WTC11 (cell line): ENCODE measurements around the gene PTPRK. TPM values are rescaled to one million over a fixed set of nuclear protein-coding genes. Genes with fewer than 3 reads are reported as not detected.

Experiments used
- ATAC-seq: fragments of 200-7000 bp; cut with Tn5 transposase; 2 replicates; pipeline ENCODE4 v1.10.0; 2021; ENCODE audit warnings: mild to moderate bottlenecking, moderate library complexity
- CTCF ChIA-PET: fragments of 300-600 bp; sonication (Branson Sonifier 250); formaldehyde crosslinking; loops from one replicate; lab custom pipeline; 2021; ENCODE audit warnings: antibody characterized with exemption; lab: Charles Lee
- POLR2A ChIA-PET: fragments of 350-600 bp; sonication (Branson Sonifier 250); formaldehyde crosslinking; loops from one replicate; lab custom pipeline; 2021; ENCODE audit warnings: antibody characterized with exemption; lab: Charles Lee
- DNase-seq: peaks from one replicate; pipeline ENCODE4 v3.0.0; 2021; ENCODE audit warnings: low spot score
- H3K27ac Mint-ChIP-seq: 2 replicates; pipeline ENCODE4 v1.8.0; 2021; ENCODE audit warnings: mixed read lengths
- H3K27me3 Mint-ChIP-seq: 2 replicates; pipeline ENCODE4 v1.8.0; 2021; ENCODE audit warnings: low read depth, mild to moderate bottlenecking, moderate library complexity, mixed read lengths
- H3K36me3 Mint-ChIP-seq: 2 replicates; pipeline ENCODE4 v1.8.0; 2021; ENCODE audit warnings: mixed read lengths
- H3K4me1 Mint-ChIP-seq: 2 replicates; pipeline ENCODE4 v1.8.0; 2022; ENCODE audit warnings: mixed read lengths
- H3K4me3 Mint-ChIP-seq: 2 replicates; pipeline ENCODE4 v1.8.0; 2021; ENCODE audit warnings: mild to moderate bottlenecking, moderate library complexity, mixed read lengths
- H3K9me3 Mint-ChIP-seq: 2 replicates; pipeline ENCODE4 v1.8.0; 2021; ENCODE audit warnings: mixed read lengths
- AFF4 ChIP-seq: sonication (generic); formaldehyde crosslinking; IDR thresholded peaks from 2 replicates; pipeline ENCODE4 v1.8.1; 2023; ENCODE audit warnings: mild to moderate bottlenecking, missing genetic modification reagents, borderline replicate concordance
- CBFB ChIP-seq: sonication (generic); formaldehyde crosslinking; IDR thresholded peaks from 2 replicates; pipeline ENCODE4 v1.8.1; 2022; ENCODE audit warnings: mild to moderate bottlenecking, low read depth, missing genetic modification reagents
- E2F4 ChIP-seq: sonication (generic); formaldehyde crosslinking; IDR thresholded peaks from 2 replicates; pipeline ENCODE4 v1.8.1; 2022; ENCODE audit warnings: low read depth, mild to moderate bottlenecking, moderate library complexity, missing genetic modification reagents, borderline replicate concordance
- E2F5 ChIP-seq: sonication (generic); formaldehyde crosslinking; IDR thresholded peaks from 2 replicates; pipeline ENCODE4 v1.8.1; 2022; ENCODE audit warnings: mild to moderate bottlenecking, moderate library complexity, missing genetic modification reagents
- ERG ChIP-seq: fragments of 250-450 bp; sonication (Bioruptor Pico); IDR thresholded peaks from 2 replicates; pipeline ENCODE4 v1.8.0; 2021; ENCODE audit warnings: mild to moderate bottlenecking
- FOXK1 ChIP-seq: sonication (generic); formaldehyde crosslinking; IDR thresholded peaks from 2 replicates; pipeline ENCODE4 v1.8.0; 2022; ENCODE audit warnings: mild to moderate bottlenecking, moderate library complexity, missing genetic modification reagents
- JUN ChIP-seq: sonication (generic); formaldehyde crosslinking; IDR thresholded peaks from 2 replicates; pipeline ENCODE4 v1.8.0; 2023; ENCODE audit warnings: mild to moderate bottlenecking, missing genetic modification reagents
- MLX ChIP-seq: sonication (generic); formaldehyde crosslinking; IDR thresholded peaks from 2 replicates; pipeline ENCODE4 v1.8.1; 2023; ENCODE audit warnings: mild to moderate bottlenecking, missing genetic modification reagents, moderate library complexity
- NFATC4 ChIP-seq: fragments of 250-450 bp; sonication (Bioruptor Pico); IDR thresholded peaks from 2 replicates; pipeline ENCODE4 v1.9.0; 2021; ENCODE audit warnings: mild to moderate bottlenecking
- OVOL2 ChIP-seq: fragments of 250-450 bp; sonication (Bioruptor Pico); IDR thresholded peaks from 2 replicates; pipeline ENCODE4 v1.9.0; 2021; ENCODE audit warnings: mild to moderate bottlenecking, borderline replicate concordance
- RORB ChIP-seq: fragments of 250-450 bp; sonication (Bioruptor Pico); IDR thresholded peaks from 2 replicates; pipeline ENCODE4 v1.9.0; 2021; ENCODE audit warnings: mild to moderate bottlenecking
- SMAD3 ChIP-seq: sonication (generic); formaldehyde crosslinking; IDR thresholded peaks from 2 replicates; pipeline ENCODE4 v1.8.0; 2022; ENCODE audit warnings: missing genetic modification reagents, mild to moderate bottlenecking, borderline replicate concordance
- SP1 ChIP-seq: sonication (generic); formaldehyde crosslinking; conservative IDR thresholded peaks from 2 replicates; pipeline ENCODE4 v1.8.1; 2022; ENCODE audit warnings: missing genetic modification reagents
- ZNF121 ChIP-seq: sonication (generic); formaldehyde crosslinking; IDR thresholded peaks from 2 replicates; pipeline ENCODE4 v1.8.0; 2023; ENCODE audit warnings: missing genetic modification reagents
- ZNF396 ChIP-seq: fragments of 250-450 bp; sonication (Bioruptor Pico); IDR thresholded peaks from 2 replicates; pipeline ENCODE4 v1.8.0; 2021; ENCODE audit warnings: mild to moderate bottlenecking, moderate library complexity, borderline replicate concordance
- ZNF416 ChIP-seq: fragments of 250-450 bp; sonication (Bioruptor Pico); IDR thresholded peaks from 2 replicates; pipeline ENCODE4 v1.9.0; 2021; ENCODE audit warnings: mild to moderate bottlenecking, inconsistent platforms
- ZNF423 ChIP-seq: fragments of 250-450 bp; sonication (Bioruptor Pico); IDR thresholded peaks from 2 replicates; pipeline ENCODE4 v2.1.2; 2022; ENCODE audit warnings: mild to moderate bottlenecking, moderate library complexity
- total RNA-seq: library from RNA; stranded (reverse); gene quantifications from 3 replicates; pipeline ENCODE4 v1.2.3, GENCODE V29; 2021

Gene PTPRK
- total RNA-seq, 1 experiment from 2014 or later: 44.8 TPM

GRCh38 chr6:128346569-128346968 lies 173.8 kb downstream of the PTPRK start (continued):
- TF ChIP-seq OVOL2 (no peak), E2F4 (CRISPR knock-in tag) (no peak), ZNF121 (no peak), JUN (no peak), E2F5 (CRISPR knock-in tag) (no peak), ZNF416 (no peak)

- no peaks in the 10 kb centered on the region for H3K27me3 Mint-ChIP-seq
- ChIA-PET POLR2A (no interaction called here), CTCF (interaction anchor here (0.9 kb wide), 1 partner anchor 17 kb away, joined by 4 read pairs; no protein-coding TSS in a partner anchor)
- no peak for DNase-seq
- no peak overlapping the region for H3K27ac Mint-ChIP-seq
- H3K4me3 Mint-ChIP-seq: no peak overlapping the region
- peaks cover 7% of the 10 kb centered on the region; the same call in 1 of the 2 replicates for H3K4me1 Mint-ChIP-seq
- H3K9me3 Mint-ChIP-seq: no peaks in the 10 kb centered on the region
- ATAC-seq: no peak
- H3K36me3 Mint-ChIP-seq: no peaks in the 10 kb centered on the region
- no peak for TF ChIP-seq ZNF423 (CRISPR knock-in tag)
- TF ChIP-seq FOXK1 (CRISPR knock-in tag): no peak
- no peak for TF ChIP-seq ERG (CRISPR knock-in tag)
- no peak for TF ChIP-seq SP1 (CRISPR knock-in tag)
- no peak for TF ChIP-seq MLX (CRISPR knock-in tag)
- no peak for TF ChIP-seq SMAD3
- no peak for TF ChIP-seq CBFB (CRISPR knock-in tag)
- TF ChIP-seq, all 79 proteins: peak for 0
These were observed 175.1 kb downstream of the PTPRK start for GRCh38 chr6:128345278-128345677.

GRCh38 chr6:128343706-128344105 lies 176.7 kb downstream of the PTPRK start:
- no peak for TF ChIP-seq ERG (CRISPR knock-in tag)
- TF ChIP-seq AFF4: no peak
- no peak for TF ChIP-seq NFATC4 (CRISPR knock-in tag)
- no peak for TF ChIP-seq ZNF396 (CRISPR knock-in tag)
- no peak for TF ChIP-seq RORB (CRISPR knock-in tag)
- no peak for TF ChIP-seq ZNF416
- Mint-ChIP-seq H3K9me3 (no peaks in the 10 kb centered on the region), H3K4me1 (peaks cover 11% of the 10 kb centered on the region; the same call in 1 of the 2 replicates), H3K4me3 (no peak overlapping the region), H3K27me3 (no peaks in the 10 kb centered on the region), H3K36me3 (no peaks in the 10 kb centered on the region), H3K27ac (no peak overlapping the region)
- DNase-seq (no peak), ATAC-seq (no peak)
- CTCF ChIA-PET: no interaction called here
- POLR2A ChIA-PET: no interaction called here
